HG03469 (cell line): ENCODE measurements around the gene FSTL4.

ENCODE experiments used
- ATAC-seq: cut with Tn5 transposase; IDR thresholded peaks from one replicate; pipeline ENCODE4 v1.9.1; 2021; ENCODE audit warnings: mild to moderate bottlenecking, moderate library complexity, moderate number of reproducible peaks; ENCODE audit not compliant: unreplicated experiment

The FSTL4 gene

DNA sequence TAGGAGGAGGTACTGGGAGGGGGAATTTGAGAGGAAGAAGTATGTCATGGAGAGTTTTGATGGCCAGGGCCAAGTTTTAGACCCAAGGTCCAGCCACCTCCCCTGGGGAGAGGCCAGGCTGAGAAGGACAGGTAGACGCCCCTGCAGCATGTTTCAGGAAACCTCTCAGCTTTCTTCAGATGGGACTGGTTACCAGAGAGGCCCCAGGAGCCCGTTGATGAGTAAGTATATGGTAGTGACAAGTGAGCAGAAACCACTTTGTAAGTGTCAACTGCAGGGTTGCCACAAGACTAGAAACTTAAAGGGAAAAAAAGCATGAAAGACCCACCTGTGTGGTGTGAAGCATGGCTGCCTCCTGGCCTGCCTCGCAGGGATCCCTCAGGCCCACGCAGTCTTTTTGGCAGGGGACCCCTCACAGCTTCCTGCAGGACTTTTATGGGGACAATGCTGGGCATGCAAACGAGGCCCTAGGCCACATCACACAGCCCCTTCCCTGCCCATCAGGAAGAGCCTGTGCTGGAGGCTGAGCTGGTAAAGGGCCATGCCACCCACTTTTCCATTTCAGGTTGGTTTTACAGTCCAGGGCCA, 255.9 kb downstream of the FSTL4 start:
- ATAC-seq, result no peak

GRCh38 chr5:133354323-133355185, 257.8 kb downstream of the FSTL4 start:
- no peak for ATAC-seq

- no peak for ATAC-seq
These were observed 258.6 kb downstream of the FSTL4 start for GRCh38 chr5:133353741-133354140.

DNA sequence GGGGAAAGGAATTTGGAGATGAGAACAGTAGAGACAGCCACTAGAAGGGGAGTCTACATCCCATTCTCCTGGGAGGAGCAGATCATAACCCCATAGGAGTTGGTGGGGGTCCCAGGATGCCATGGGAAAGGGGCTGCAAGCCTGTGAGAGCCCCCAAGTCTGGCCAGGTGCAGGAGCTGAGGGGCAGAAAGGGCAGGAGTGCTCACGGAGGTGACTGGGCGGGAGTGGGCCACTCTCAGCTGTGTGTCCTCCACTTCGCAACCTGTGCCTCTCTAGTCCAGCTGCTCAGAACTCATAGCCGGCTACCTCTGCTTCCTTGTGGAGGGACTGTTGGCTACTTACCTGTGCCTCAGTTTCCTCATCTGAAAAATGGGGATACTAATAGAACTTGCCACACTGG, 263.9 kb downstream of the FSTL4 start:
- no peak for ATAC-seq

DNA sequence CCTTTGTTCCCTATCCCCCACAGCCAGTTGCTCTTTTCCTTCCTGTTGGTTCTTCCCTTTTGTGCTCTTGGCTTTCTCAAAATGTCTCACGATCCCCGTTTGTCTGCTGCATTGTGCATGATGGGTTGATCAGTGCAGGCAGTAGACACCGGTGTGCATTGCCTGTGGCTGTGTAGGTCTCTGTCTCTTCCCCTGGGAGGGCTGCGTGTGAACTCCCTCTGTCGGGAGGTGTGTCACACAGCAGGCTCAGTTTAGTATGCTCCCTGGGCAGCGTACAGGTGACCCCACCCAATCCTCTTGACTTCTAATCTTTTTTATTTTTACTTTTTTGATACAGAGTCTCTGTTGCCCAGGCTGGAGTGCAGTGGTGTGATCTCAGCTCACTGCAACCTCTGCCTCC, 265.3 kb downstream of the FSTL4 start:
- ATAC-seq, result no peak

DNA sequence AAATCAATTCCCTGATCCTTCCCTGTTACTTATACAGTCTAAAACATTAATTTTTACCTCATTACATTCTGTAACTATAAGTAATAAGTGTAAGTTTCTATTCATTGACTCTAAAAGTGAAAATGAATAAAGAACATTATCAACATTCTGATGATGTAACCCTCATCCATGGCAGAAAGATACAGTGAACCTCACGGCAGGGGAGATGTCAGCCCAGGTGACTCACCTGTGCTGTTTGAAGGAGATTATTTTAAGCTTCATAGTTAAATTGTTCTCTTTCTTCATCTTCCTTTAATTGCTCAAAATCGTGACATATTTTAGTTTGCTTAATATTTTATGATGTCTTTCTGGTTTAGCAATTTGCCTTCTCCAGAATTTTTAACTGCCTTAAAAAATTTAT, 268.1 kb downstream of the FSTL4 start:
- no peak for ATAC-seq

GRCh38 chr5:133343196-133343595, 269.1 kb downstream of the FSTL4 start:
- ATAC-seq, result no peak

- no peak for ATAC-seq
These were observed 270.2 kb downstream of the FSTL4 start for GRCh38 chr5:133341915-133342710.

- no peak for ATAC-seq
These were observed 271.0 kb downstream of the FSTL4 start for GRCh38 chr5:133341296-133341695.

DNA sequence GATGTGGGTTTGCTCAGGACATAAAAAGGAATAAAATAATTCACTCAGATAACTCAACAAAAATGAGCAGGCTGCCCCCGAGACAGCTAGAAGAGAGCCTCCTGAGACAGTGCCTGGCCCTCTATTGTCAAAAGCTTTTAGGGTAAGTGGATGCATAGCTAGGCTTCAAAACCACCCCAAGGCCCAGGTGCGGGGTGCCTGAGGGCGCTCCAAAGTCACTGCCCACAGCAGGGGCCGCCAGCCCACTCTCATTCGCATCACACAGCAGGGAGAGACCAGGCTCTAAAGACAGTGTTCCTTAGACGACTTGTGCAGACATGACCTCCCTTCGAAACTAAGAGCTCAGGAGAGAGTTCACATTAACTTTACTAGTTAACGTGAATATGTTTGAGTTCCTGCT, 271.5 kb downstream of the FSTL4 start:
- no peak for ATAC-seq

DNA sequence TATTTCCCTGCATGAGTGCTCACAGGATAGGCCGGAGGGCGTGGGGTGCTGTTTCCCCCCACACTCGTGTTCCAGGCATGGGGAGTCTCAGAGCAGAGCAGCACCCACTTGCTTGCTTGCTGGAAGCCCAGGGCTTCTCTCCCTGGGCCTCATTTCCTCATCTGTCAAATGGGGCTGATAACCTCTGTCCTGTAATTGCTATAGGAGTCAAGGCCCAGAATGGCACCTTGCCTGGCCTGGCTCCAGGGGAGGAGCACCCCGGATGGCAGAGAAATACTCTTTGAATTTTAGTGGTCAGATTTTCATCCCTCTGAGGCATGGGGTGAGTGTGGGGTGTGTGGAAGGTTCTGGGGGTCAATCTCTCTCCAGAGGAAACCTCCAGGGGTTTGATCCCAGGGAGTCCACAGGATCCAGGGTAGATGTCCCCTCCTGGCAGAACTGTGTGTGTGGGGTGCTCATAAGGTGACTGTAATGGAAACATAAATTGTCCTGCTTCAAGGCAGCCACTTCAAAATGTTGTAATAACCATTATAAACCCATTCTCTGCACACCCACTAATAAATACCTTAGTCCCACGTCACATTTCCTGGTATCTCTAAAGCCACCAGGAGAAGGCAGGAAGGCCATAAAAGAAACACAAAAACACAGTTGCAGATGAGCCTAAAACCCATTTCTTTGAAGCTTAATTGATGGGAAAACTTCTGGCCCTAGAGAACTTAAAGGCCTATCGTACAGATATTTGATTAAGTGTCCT, 272.2 kb downstream of the FSTL4 start:
- no peak for ATAC-seq

GRCh38 chr5:133338504-133339355, 273.6 kb downstream of the FSTL4 start:
- no peak for ATAC-seq

DNA sequence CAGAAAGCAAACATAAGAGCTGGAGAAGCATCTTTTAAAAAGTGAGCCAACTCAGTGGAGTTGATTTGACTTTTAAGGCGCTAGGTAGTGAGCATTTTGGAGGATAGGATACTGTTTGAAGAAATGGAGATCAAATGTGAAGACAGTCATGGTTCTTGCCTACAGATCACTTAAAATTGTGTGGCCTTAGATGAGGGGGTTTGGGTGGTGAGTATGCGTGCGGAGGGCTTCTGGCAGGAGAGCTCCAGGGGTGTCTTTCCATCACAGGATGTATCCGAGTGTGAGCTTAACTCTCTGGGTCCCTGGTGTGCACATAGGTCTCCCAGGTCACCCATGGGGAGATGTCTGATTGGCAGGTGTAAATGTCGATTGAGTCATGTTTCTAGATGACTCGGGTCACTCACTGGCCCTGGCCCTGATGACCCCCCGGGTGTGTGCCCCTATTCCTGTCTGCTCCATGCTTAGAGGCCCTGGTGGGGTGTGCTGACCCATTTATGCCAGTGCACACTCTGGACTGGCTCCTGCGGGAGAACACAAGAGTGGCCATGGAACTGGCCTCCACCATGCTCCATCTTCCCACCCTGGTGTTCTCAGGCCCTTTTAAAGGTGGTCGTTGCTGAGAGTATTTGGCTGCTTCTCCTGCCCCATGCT, 274.4 kb downstream of the FSTL4 start:
- no peak for ATAC-seq

GRCh38 chr5:133336969-133337410, 275.4 kb downstream of the FSTL4 start:
- ATAC-seq, result no peak

- ATAC-seq, result no peak
These were observed 276.0 kb downstream of the FSTL4 start for GRCh38 chr5:133336121-133336968.

DNA sequence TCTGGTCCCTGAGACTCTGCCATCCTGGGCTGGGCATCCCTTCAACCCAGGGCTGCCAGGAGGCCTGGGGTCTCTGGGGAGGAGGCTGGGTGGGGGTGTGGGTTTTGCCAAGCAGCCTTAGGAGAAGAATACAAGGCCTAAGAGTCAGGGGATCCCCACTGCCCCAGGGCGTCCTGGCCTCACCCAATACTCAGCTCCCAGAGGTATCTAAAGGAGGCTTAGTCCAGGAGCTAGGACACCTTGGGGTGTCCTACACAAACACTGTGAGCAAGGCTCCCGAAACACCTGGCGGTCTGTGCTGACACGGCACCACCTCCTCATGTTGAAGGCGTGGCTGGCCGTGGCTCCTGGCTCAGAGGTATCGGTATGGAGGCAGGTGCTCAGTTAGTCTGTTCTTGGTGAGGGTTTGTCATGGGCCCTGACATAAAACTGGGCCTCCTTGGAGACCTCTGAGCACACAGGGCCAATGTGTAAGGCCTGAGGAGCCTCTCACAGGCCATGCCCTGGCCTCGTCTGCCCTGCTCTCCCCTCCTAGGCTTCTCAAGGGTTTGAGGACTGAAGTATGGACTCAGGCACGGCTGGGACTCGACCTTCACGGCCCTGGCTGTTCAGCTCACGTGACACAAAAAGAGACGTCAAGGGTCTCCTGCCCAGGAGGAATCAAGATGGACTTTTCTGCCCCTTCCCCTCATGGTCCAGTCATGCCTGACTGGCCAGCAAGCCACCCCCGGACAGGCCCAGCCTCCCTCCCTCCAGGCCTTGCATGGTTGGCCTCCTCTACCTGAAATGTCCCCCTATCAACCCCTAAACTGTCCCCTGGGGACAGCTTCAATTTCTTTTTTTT, 277.3 kb downstream of the FSTL4 start:
- no peak for ATAC-seq

DNA sequence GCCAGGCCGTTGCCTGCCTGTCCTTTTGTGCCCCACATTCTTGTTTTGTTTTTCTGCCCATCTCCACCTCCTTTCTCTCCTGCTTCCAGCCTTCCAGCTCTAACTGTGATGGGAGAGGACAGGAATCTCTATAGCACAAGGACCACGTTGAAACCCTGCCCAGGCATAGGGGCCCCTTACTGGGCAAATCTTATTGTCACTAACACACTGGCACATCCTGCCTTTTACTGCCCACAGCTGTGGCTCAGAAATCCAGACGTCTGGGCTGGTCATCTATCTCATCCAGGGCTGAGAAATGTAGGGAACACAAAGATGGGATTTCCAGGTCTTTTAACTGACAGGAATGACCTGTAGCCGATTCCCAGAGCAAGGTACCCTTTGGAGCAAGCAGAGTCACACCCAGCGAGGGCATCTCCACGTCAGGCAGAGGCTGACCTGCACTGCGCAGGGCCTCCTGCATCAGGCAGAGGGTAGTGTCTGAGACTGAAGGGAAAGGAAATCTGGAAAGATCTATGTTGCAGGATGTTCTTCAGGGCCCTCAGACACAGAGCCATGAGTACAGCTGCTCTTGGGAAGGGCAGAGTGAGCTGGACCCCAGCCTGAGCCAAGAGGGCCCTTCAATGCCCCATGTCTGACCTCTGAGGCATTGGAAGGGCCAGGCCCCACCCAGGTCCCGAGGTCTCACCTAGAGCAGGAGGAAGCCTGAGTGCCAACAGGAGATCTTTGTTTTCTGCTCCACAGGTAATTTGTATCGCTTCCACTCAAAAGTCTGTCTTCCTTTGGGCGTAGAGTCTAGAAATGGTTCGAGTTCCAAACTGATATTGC, 278.8 kb downstream of the FSTL4 start:
- ATAC-seq, result no peak
